HG03175 (cell line): ENCODE data around the gene SMIM8.
A peak's percentile ranks its signal among the peaks of the same experiment; 100 is the strongest.
"Not testable (repeated sequence)": the region's sequence is repeated elsewhere in the genome, so short reads cannot be mapped to it uniquely, and the experiment has no call there.

Experiments
- ATAC-seq: cut with Tn5 transposase; IDR thresholded peaks from one replicate; pipeline ENCODE4 v1.9.1; 2021; ENCODE audit warnings: mild to moderate bottlenecking, moderate library complexity; ENCODE audit not compliant: unreplicated experiment

SMIM8 gene, protein sequence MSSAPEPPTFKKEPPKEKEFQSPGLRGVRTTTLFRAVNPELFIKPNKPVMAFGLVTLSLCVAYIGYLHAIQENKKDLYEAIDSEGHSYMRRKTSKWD

DNA sequence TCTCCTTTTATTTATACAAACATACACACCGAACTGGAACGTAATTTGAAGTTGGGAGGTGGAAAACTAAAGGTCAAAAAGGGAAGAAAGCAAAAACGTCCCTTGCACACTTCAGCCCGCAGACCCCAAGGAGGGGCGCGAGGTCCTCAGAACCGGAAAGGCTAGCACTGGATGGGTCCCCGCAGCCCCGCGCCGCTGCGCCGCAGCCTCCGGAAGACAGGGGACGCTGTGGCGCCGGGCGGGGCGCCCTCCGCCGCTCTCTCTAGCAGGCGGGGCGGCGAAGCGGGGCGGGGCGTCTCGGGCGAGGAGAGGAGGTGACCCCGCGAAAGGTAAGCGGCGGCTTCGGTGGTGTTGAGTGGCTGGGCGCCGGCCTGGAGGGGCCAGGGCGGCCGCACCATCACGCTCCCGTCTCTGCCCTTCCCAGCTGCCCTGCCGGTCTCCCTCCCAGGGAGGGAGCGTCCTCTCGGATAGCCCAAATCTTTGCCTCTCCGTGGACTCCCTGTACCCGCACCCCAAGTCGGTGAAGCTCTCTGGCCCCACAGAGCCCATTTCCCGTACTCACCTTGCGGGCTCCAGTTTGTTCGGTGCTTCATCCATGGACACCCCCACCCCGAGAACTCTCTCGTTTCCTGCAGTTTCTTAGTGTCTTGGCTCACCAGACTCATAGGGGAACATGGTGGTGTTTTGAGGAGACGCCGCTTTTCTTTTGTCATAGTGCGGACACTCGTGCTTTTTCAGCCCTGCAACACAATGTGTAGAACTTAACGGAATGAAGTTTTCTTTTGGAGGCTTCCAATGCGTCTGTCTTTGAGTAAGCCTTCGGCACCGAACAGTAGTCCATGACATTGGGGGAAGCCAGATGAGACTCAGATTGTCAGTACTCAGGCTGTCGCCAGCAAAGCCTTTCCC is at the start of gene SMIM8:
SMIM8 (plus strand) TSS at position 285 of the 909 bp plus-strand sequence. CDS start 14,444 bp downstream, outside the sequence.
- ATAC-seq = peak; percentile 99

GRCh38 chr6:87274660-87275274 is 47.6 kb upstream of the SMIM8 start:
- ATAC-seq = no peak

DNA sequence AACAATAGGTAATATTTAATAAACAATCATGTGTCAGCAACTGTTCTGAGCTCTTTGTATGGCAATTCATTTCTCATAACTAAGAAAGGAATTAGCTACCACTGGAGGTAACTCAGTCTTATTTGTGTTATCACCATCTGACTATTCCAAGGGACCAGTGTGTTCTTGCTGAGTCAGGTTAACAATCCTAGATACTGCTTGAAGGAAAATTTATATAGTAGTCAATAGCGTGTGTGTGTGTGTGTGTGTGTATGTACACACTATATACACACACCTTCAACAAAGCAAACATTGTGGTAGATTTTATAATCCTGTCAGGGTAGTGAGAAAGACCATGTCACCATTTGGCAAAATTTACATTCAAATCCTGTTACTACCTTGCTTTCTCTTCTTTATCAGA is 45.8 kb upstream of the SMIM8 start:
- no peak for ATAC-seq

DNA sequence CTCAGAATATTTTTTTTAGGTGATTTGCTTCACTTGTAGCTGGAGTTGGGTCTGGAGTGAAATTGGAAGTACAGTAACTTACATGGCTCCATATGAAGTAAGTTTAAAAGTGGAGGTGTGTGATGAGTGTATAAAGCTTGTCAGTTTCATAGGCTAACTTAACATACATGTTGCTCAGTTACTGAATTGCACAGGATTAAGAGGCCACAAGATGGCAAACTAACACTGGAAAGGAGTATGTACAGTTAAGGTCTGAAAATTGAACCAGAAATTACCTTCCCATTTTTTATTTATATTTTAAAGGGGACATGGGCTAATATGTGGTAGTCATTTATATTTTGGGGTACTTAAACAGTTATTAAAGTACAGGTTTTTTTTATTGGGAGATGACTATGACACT is 45.3 kb upstream of the SMIM8 start:
- no peak for ATAC-seq

DNA sequence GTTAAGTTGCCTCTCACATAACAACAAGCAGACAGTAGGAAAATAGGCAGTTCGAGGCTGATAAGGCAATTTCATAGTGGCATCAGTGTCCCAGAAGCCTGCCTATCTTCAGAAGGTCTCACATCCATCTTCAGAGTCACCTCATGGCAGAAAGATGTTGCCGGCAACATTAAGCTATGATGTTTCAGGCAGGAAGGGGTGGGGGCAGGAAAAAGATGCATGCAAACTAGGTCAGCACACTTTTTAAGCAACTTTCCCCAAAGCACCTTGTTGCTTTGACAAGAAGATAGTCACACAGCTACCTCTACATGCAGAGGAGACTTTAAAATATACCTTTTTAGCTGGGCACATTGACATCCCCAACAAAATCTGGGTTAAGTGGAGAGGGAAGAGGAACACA is 43.2 kb upstream of the SMIM8 start:
- no peak for ATAC-seq

DNA sequence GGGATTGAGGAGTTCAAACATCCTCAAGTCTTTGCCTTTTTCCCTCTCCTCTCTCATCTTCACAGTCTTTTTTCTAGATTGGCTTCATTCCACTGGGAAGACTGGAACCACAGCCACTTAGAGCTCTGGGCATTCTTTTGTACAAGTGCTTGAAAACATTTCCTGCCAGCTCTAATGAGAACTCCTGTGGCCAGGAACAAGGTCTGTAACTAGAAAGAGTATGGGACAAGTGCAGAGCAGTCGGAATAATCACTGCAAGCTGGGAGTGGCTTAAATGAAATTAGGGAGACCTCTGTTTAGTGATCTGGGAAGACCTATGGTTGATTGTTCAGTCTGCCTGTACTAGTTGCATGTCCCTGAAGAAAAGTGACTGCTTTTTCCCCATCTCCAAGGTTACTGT is 41.0 kb upstream of the SMIM8 start:
- ATAC-seq = no peak

- no peak for ATAC-seq
Measured at GRCh38 chr6:87282743-87283142, 39.6 kb upstream of the SMIM8 start.

GRCh38 chr6:87283461-87283860 is 38.9 kb upstream of the SMIM8 start:
- no peak for ATAC-seq

DNA sequence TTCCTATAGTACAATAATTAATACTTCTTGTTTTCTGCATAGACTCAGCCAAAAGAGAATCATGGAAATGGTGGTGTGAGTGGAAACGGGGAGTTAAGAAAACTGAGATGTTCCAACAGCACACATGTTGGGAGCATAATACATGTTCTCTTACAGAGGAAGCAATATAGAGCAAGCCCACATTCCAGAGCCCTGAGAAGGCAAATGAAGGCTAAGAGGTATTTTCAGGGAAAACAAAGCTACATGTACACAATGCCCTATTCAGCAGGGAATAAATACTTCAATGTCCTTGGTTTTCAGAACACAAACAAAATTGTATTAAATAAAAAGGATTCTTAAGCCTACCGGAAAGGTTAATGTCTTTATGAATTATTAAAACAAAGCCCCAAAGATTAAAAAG is 35.1 kb upstream of the SMIM8 start:
- ATAC-seq = no peak

GRCh38 chr6:87289571-87289970 is 32.8 kb upstream of the SMIM8 start:
- no peak for ATAC-seq

DNA sequence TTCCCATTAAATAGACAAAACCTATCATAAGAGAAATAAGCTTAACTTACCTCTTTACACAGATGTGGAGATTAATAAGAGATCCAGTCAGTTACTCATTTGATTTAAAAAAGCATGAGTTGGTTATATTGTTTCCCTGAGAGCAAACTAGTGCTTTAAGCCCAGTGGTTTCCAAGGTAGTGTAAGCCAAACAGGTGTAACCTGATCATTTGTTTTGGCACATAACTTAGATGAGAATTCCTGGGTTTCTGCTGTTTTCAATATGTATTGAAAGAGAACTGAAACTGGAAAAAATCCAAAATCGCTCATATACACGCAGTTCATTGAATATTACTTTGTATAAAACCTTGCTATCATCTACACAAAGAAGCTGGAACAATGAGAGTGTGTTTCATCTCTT is 30.5 kb upstream of the SMIM8 start:
- ATAC-seq = no peak

DNA sequence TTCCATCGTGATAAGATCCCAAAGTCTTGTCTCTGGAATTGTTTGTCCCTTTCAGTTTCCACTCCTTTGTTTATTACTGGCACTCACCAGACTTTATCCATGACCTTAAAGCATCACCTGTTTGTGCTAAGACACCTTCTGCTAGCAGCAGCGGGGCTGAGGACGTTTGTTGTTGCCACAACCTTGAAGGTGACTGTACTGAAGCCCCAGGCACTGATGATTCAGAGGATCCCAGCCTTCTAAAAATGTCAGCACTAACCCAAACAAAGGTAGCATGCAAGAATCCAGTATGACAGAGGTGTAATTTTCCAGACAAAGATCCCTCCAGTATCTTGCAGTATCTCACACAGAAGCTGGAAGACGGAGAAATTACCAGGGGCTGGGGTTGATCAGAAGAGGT is 28.9 kb upstream of the SMIM8 start:
- ATAC-seq = no peak

GRCh38 chr6:87297119-87297518 is 25.3 kb upstream of the SMIM8 start:
- no peak for ATAC-seq

- ATAC-seq = not testable (repeated sequence)
Measured at GRCh38 chr6:87301277-87301676, 21.1 kb upstream of the SMIM8 start.

DNA sequence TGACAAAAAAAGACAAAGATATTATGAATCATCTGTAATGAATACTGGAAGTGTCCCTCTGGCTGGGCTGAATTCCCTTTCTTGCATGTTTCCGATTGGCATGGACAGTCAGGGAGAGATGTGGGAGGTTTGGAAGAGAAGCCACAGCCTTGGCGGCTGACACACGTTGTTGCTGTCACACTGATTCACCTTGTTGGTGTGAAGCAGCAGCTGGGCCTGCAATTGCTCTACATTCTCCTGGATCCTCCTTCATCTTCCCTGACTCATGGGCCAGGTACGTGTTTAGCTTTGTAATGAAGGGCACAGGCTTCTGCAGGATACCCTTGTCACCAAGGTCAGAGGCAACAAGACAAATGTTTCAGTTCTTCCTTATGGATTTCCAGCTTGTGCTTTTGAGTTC is 13.4 kb upstream of the SMIM8 start:
- ATAC-seq = no peak

DNA sequence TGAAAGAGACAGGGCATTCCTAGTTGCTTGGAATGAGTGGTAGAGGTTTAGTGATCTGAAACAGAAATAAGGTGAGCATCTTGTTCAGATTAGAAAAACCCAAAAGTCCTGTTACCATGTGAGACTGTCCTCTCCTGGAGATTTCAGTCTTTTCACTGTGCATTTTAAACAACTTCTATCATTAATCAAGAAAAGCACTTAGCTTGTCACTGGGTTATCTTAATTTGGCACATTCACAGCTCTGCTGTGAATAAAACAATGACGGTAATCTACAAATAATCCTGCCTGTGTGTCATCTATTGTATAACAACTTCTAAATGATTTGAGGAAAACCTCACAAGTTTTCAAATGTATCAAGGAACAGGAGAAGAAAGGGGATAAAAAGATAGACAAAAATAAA is 9.5 kb upstream of the SMIM8 start:
- ATAC-seq = no peak

DNA sequence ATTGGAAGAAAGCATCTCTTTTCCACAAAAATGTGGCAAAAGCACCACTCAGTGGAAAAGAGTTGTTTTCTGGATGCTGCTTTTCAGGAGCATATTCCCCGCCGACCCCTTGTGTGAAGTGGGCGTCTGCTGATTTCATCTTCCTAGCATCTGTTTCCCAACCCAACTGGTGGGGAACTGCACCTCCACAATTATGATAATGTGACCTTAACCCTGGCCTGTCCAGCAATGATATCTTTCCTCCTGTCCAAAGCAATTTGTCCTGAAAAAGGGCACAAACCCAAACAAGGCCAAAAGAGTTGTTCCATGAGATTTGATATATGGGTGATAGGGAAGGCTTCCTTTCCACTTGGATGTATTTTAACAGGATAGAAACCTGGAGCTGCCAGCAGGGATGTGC is 7.3 kb upstream of the SMIM8 start:
- no peak for ATAC-seq

- ATAC-seq = no peak
Measured at GRCh38 chr6:87319271-87319987, 3.0 kb upstream of the SMIM8 start.

DNA sequence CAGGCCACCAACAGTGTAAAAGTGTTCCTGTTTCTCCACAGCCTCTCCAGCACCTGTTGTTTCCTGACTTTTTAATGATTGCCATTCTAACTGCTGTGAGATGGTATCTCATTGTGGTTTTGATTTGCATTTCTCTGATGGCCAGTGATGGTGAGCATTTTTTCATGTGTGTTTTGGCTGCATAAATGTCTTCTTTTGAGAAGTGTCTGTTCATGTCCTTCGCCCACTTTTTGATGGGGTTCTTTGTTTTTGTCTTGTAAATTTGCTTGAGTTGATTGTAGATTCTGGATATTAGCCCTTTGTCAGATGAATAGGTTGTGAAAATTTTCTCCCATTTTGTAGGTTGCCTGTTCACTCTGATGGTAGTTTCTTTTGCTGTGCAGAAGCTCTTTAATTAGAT is 1.5 kb downstream of the SMIM8 start:
- not testable (repeated sequence) for ATAC-seq

GRCh38 chr6:87330961-87331360 is 8.6 kb downstream of the SMIM8 start:
- no peak for ATAC-seq

- no peak for ATAC-seq
Measured at GRCh38 chr6:87333033-87333432, 10.6 kb downstream of the SMIM8 start.
